Central memory CD8-positive, alpha-beta T cell (primary cell): ENCODE results near the gene ERICH4.

Source experiments
- ATAC-seq: fragments of 150-1000 bp; cut with Tn5 transposase; replicated peaks from 2 replicates; pipeline ENCODE4 v1.10.0; 2022; ENCODE audit warnings: mild to moderate bottlenecking, moderate FRiP score, moderate number of reproducible peaks; ENCODE audit not compliant: poor library complexity, severe bottlenecking; ENCODE audit errors: extremely low read depth
- DNase-seq, 2 donors: peaks; one replicate each; pipeline ENCODE4 v3.0.0; 2021; ENCODE audit warnings: low spot score in 2 of 2
- H3K27ac Mint-ChIP-seq: one replicate; pipeline ENCODE4 v1.8.0; 2022; ENCODE audit warnings: low read depth, mild to moderate bottlenecking, moderate library complexity, mixed read lengths
- H3K27me3 Mint-ChIP-seq: one replicate; pipeline ENCODE4 v1.8.0; 2022; ENCODE audit warnings: mixed read lengths
- H3K36me3 Mint-ChIP-seq: one replicate; pipeline ENCODE4 v1.8.0; 2022; ENCODE audit warnings: mild to moderate bottlenecking, moderate library complexity, mixed read lengths; ENCODE audit not compliant: insufficient read depth
- H3K4me1 Mint-ChIP-seq: one replicate; pipeline ENCODE4 v1.8.0; 2022; ENCODE audit warnings: mixed read lengths
- H3K4me3 Mint-ChIP-seq: one replicate; pipeline ENCODE4 v1.8.0; 2022; ENCODE audit warnings: mild to moderate bottlenecking, moderate library complexity, mixed read lengths
- H3K9me3 Mint-ChIP-seq: one replicate; pipeline ENCODE4 v1.8.0; 2022; ENCODE audit warnings: mixed read lengths

Gene ERICH4

GRCh38 chr19:41442473-41443355, at the start of gene ERICH4:
ERICH4 (plus strand) TSS chr19:41443156; CDS start chr19:41443170, 14 bp downstream.
- Mint-ChIP-seq H3K36me3 (peaks cover 6% of the 10 kb centered on the region), H3K9me3 (no peaks in the 10 kb centered on the region), H3K4me1 (no peaks in the 10 kb centered on the region), H3K4me3 (no peak within 1 kb of the TSS), H3K27me3 (peaks cover 40% of the 10 kb centered on the region), H3K27ac (no peak within 1 kb of the TSS)
- ATAC-seq = no peak
- no peak for DNase-seq

- peak overlapping the region; percentile 100 for H3K4me3 Mint-ChIP-seq
- H3K4me1 Mint-ChIP-seq = peaks cover 39% of the 10 kb centered on the region
- no peak for ATAC-seq
- H3K36me3 Mint-ChIP-seq = peaks cover 20% of the 10 kb centered on the region
- no peak overlapping the region for H3K27ac Mint-ChIP-seq
- H3K9me3 Mint-ChIP-seq = no peaks in the 10 kb centered on the region
- DNase-seq = no peak
- no peaks in the 10 kb centered on the region for H3K27me3 Mint-ChIP-seq
Measured at GRCh38 chr19:41395355-41395754, 47.6 kb upstream of the ERICH4 start.

- peaks cover 14% of the 10 kb centered on the region for H3K36me3 Mint-ChIP-seq
- peak within 1 kb of the TSS; percentile 98 for H3K27ac Mint-ChIP-seq
- peak; percentile 98 for ATAC-seq
- no peaks in the 10 kb centered on the region for H3K27me3 Mint-ChIP-seq
- H3K4me3 Mint-ChIP-seq = peak within 1 kb of the TSS; percentile 100
- DNase-seq = peak; percentile 96 to 99
- H3K9me3 Mint-ChIP-seq = no peaks in the 10 kb centered on the region
- peaks cover 47% of the 10 kb centered on the region for H3K4me1 Mint-ChIP-seq
Measured at GRCh38 chr19:41397086-41398049, 45.6 kb upstream of the ERICH4 start, which contains the start of the genes BCKDHA and EXOSC5. BCKDHA (plus strand) TSS chr19:41397818; CDS start chr19:41397828, 10 bp downstream. EXOSC5 (minus strand) TSS chr19:41397359; CDS start chr19:41397328, 31 bp downstream.

- DNase-seq = no peak
- peak overlapping the region; percentile 98 for H3K27ac Mint-ChIP-seq
- H3K4me3 Mint-ChIP-seq = peak overlapping the region; percentile 100
- no peak for ATAC-seq
- H3K36me3 Mint-ChIP-seq = peaks cover 16% of the 10 kb centered on the region
- H3K9me3 Mint-ChIP-seq = no peaks in the 10 kb centered on the region
- H3K4me1 Mint-ChIP-seq = peaks cover 51% of the 10 kb centered on the region
- no peaks in the 10 kb centered on the region for H3K27me3 Mint-ChIP-seq
Measured at GRCh38 chr19:41398050-41398418, 44.9 kb upstream of the ERICH4 start.

GRCh38 chr19:41398598-41398997, 44.4 kb upstream of the ERICH4 start:
- H3K27me3 Mint-ChIP-seq = no peaks in the 10 kb centered on the region
- H3K9me3 Mint-ChIP-seq = no peaks in the 10 kb centered on the region
- DNase-seq = no peak
- peak overlapping the region; percentile 98 for H3K27ac Mint-ChIP-seq
- H3K4me3 Mint-ChIP-seq = peak overlapping the region; percentile 100
- no peak for ATAC-seq
- peaks cover 19% of the 10 kb centered on the region for H3K36me3 Mint-ChIP-seq
- H3K4me1 Mint-ChIP-seq = peaks cover 55% of the 10 kb centered on the region

- peak overlapping the region; percentile 61 for H3K27ac Mint-ChIP-seq
- DNase-seq = no peak
- peaks cover 56% of the 10 kb centered on the region for H3K4me1 Mint-ChIP-seq
- H3K9me3 Mint-ChIP-seq = no peaks in the 10 kb centered on the region
- peak overlapping the region; percentile 100 for H3K4me3 Mint-ChIP-seq
- ATAC-seq = no peak
- H3K27me3 Mint-ChIP-seq = no peaks in the 10 kb centered on the region
- H3K36me3 Mint-ChIP-seq = peaks cover 17% of the 10 kb centered on the region
Measured at GRCh38 chr19:41399091-41399490, 43.9 kb upstream of the ERICH4 start.

GRCh38 chr19:41399525-41399924, 43.4 kb upstream of the ERICH4 start:
- ATAC-seq (no peak), DNase-seq (no peak)
- H3K36me3 Mint-ChIP-seq = peaks cover 17% of the 10 kb centered on the region
- peak overlapping the region; percentile 69 for H3K4me3 Mint-ChIP-seq
- no peaks in the 10 kb centered on the region for H3K9me3 Mint-ChIP-seq
- H3K27ac Mint-ChIP-seq = peak overlapping the region; percentile 61
- no peaks in the 10 kb centered on the region for H3K27me3 Mint-ChIP-seq
- peaks cover 56% of the 10 kb centered on the region for H3K4me1 Mint-ChIP-seq

GRCh38 chr19:41401483-41401882, 41.5 kb upstream of the ERICH4 start:
- Mint-ChIP-seq H3K36me3 (peaks cover 18% of the 10 kb centered on the region), H3K9me3 (no peaks in the 10 kb centered on the region), H3K27me3 (no peaks in the 10 kb centered on the region), H3K4me3 (no peak overlapping the region), H3K4me1 (peaks cover 45% of the 10 kb centered on the region), H3K27ac (no peak overlapping the region)
- no peak for ATAC-seq
- no peak for DNase-seq

GRCh38 chr19:41402010-41402409, 40.9 kb upstream of the ERICH4 start:
- H3K4me1 Mint-ChIP-seq = peaks cover 48% of the 10 kb centered on the region
- ATAC-seq (no peak), DNase-seq (no peak)
- peaks cover 18% of the 10 kb centered on the region for H3K36me3 Mint-ChIP-seq
- no peak overlapping the region for H3K27ac Mint-ChIP-seq
- no peaks in the 10 kb centered on the region for H3K9me3 Mint-ChIP-seq
- H3K4me3 Mint-ChIP-seq = no peak overlapping the region
- no peaks in the 10 kb centered on the region for H3K27me3 Mint-ChIP-seq

GRCh38 chr19:41403181-41403970, 39.6 kb upstream of the ERICH4 start:
- H3K9me3 Mint-ChIP-seq = no peaks in the 10 kb centered on the region
- peaks cover 12% of the 10 kb centered on the region for H3K36me3 Mint-ChIP-seq
- H3K4me1 Mint-ChIP-seq = peaks cover 38% of the 10 kb centered on the region
- no peaks in the 10 kb centered on the region for H3K27me3 Mint-ChIP-seq
- H3K4me3 Mint-ChIP-seq = no peak overlapping the region
- DNase-seq (no peak), ATAC-seq (no peak)
- no peak overlapping the region for H3K27ac Mint-ChIP-seq

GRCh38 chr19:41405776-41406175, 37.2 kb upstream of the ERICH4 start:
- Mint-ChIP-seq H3K36me3 (peaks cover 10% of the 10 kb centered on the region), H3K4me3 (no peak overlapping the region), H3K27ac (no peak overlapping the region), H3K27me3 (no peaks in the 10 kb centered on the region), H3K4me1 (peaks cover 37% of the 10 kb centered on the region), H3K9me3 (no peaks in the 10 kb centered on the region)
- no peak for DNase-seq
- no peak for ATAC-seq

GRCh38 chr19:41407271-41407670, 35.7 kb upstream of the ERICH4 start:
- H3K27ac Mint-ChIP-seq = no peak overlapping the region
- no peaks in the 10 kb centered on the region for H3K9me3 Mint-ChIP-seq
- peaks cover 11% of the 10 kb centered on the region for H3K36me3 Mint-ChIP-seq
- ATAC-seq = no peak
- no peak overlapping the region for H3K4me3 Mint-ChIP-seq
- peaks cover 30% of the 10 kb centered on the region for H3K4me1 Mint-ChIP-seq
- no peak for DNase-seq
- no peaks in the 10 kb centered on the region for H3K27me3 Mint-ChIP-seq
